Astrocyte (in vitro differentiated cells and primary cell): Measurements from ENCODE around the gene BLACAT1. TPM values are rescaled to one million over a fixed set of nuclear protein-coding genes. Genes with fewer than 3 reads are reported as not detected.

Source experiments
- DNase-seq: peaks from one replicate; pipeline ENCODE4 v3.0.0-alpha.2; 2010; ENCODE audit warnings: low read depth
- FAIRE-seq: peaks from 2 replicates; lab custom pipeline; 2011; peaks lifted over from hg19 to GRCh38; lab: Jason Lieb, UNC
- H2AFZ ChIP-seq: 2 replicates; pipeline ENCODE4 v1.6.0; 2012; ENCODE audit warnings: low read depth, low read length, inconsistent platforms
- H3K27ac ChIP-seq: 2 replicates; pipeline ENCODE4 v1.5.1; 2011; ENCODE audit warnings: low read depth, low read length, inconsistent platforms
- H3K27me3 ChIP-seq: 2 replicates; pipeline ENCODE4 v1.6.0; 2011; ENCODE audit warnings: low read length, inconsistent platforms; ENCODE audit not compliant: insufficient read depth
- H3K36me3 ChIP-seq: 2 replicates; pipeline ENCODE4 v1.5.1; 2011; ENCODE audit warnings: low read length, inconsistent platforms; ENCODE audit not compliant: insufficient read depth
- H3K4me1 ChIP-seq: 2 replicates; pipeline ENCODE4 v1.5.1; 2011; ENCODE audit warnings: low read length, inconsistent platforms; ENCODE audit not compliant: insufficient read depth
- H3K4me2 ChIP-seq: 2 replicates; pipeline ENCODE4 v1.6.0; 2012; ENCODE audit warnings: low read length, inconsistent platforms
- H3K4me3 ChIP-seq: 2 replicates; pipeline ENCODE4 v1.5.1; 2011; ENCODE audit warnings: low read depth, mild to moderate bottlenecking, low read length, inconsistent platforms; ENCODE audit not compliant: insufficient read depth
- H3K79me2 ChIP-seq: 2 replicates; pipeline ENCODE4 v1.6.0; 2012; ENCODE audit warnings: mild to moderate bottlenecking, low read length, inconsistent platforms; ENCODE audit not compliant: insufficient read depth
- H3K9ac ChIP-seq: 2 replicates; pipeline ENCODE4 v1.6.0; 2012; ENCODE audit warnings: mild to moderate bottlenecking, low read length, inconsistent platforms
- H3K9me3 ChIP-seq: 2 replicates; pipeline ENCODE4 v1.5.1; 2012; ENCODE audit warnings: low read depth, mild to moderate bottlenecking, low read length, inconsistent platforms; ENCODE audit not compliant: insufficient read depth
- H4K20me1 ChIP-seq: 2 replicates; pipeline ENCODE4 v1.6.0; 2012; ENCODE audit warnings: low read length, inconsistent platforms; ENCODE audit not compliant: insufficient read depth
- H3K27ac Mint-ChIP-seq: one replicate; pipeline ENCODE4 v1.8.0; 2021; ENCODE audit warnings: mild to moderate bottlenecking, mixed read lengths; ENCODE audit not compliant: unreplicated experiment
- H3K27me3 Mint-ChIP-seq: one replicate; pipeline ENCODE4 v1.8.0; 2021; ENCODE audit warnings: low read depth, mixed read lengths; ENCODE audit not compliant: unreplicated experiment
- H3K36me3 Mint-ChIP-seq: one replicate; pipeline ENCODE4 v1.8.0; 2021; ENCODE audit warnings: low read depth, mixed read lengths; ENCODE audit not compliant: unreplicated experiment
- H3K4me1 Mint-ChIP-seq: one replicate; pipeline ENCODE4 v1.8.0; 2021; ENCODE audit warnings: low read depth, mixed read lengths; ENCODE audit not compliant: unreplicated experiment
- H3K4me3 Mint-ChIP-seq: one replicate; pipeline ENCODE4 v1.8.0; 2021; ENCODE audit warnings: mild to moderate bottlenecking, moderate library complexity, mixed read lengths; ENCODE audit not compliant: unreplicated experiment
- H3K9me3 Mint-ChIP-seq: one replicate; pipeline ENCODE4 v1.8.0; 2021; ENCODE audit warnings: mild to moderate bottlenecking, mixed read lengths; ENCODE audit not compliant: unreplicated experiment
- CTCF ChIP-seq: IDR thresholded peaks from 2 replicates; pipeline ENCODE4 v1.5.1; 2011; ENCODE audit warnings: low read depth, mild to moderate bottlenecking, inconsistent platforms, low read length, moderate library complexity; ENCODE audit not compliant: insufficient read depth
- EZH2 ChIP-seq: IDR thresholded peaks from 2 replicates; pipeline ENCODE4 v1.6.1; 2012; ENCODE audit warnings: mild to moderate bottlenecking, low read length, inconsistent platforms; ENCODE audit not compliant: insufficient read depth
- total RNA-seq: library from RNA; stranded (reverse); gene quantifications from 2 replicates; pipeline ENCODE4 v1.2.1, GENCODE V29; 2021

Gene BLACAT1
- total RNA-seq, 1 donor from 2014 or later = 2.2 TPM

DNA sequence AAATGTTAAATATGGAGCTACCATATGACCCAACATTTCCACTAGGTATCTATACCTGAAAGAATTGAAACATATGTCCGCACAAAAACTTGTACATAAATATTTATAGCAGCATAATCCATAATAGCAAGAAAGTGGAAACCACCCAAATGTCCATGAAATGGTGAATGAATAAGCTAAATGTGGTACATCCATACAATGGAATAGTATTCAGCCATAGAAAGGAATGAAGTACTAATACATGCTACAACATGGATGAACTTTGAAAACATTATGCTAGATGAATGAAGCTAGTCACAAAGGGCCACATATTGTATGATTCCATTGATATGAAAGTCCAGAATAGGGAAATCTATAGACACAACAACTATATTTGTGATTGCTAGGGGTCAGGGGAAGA is 20.0 kb upstream of the BLACAT1 start:
- FAIRE-seq = no peak
- no peak overlapping the region for H3K4me3 Mint-ChIP-seq
- TF ChIP-seq EZH2 (no peak), CTCF (no peak)
- Histone ChIP-seq H3K4me1 (peaks cover 7% of the 10 kb centered on the region), H3K36me3 (no peaks in the 10 kb centered on the region), H3K9ac (no peak overlapping the region), H4K20me1 (no peaks in the 10 kb centered on the region), H3K27ac (no peak overlapping the region), H3K9me3 (peaks cover 4% of the 10 kb centered on the region), H3K4me2 (no peak overlapping the region), H3K79me2 (no peaks in the 10 kb centered on the region), H3K27me3 (peaks cover 16% of the 10 kb centered on the region), H2AFZ (no peak overlapping the region), H3K4me3 (no peak overlapping the region)
- no peaks in the 10 kb centered on the region for H3K36me3 Mint-ChIP-seq
- no peak for DNase-seq
- peaks cover 8% of the 10 kb centered on the region for H3K9me3 Mint-ChIP-seq
- no peaks in the 10 kb centered on the region for H3K4me1 Mint-ChIP-seq
- H3K27ac Mint-ChIP-seq = no peak overlapping the region
- peaks cover 44% of the 10 kb centered on the region for H3K27me3 Mint-ChIP-seq

DNA sequence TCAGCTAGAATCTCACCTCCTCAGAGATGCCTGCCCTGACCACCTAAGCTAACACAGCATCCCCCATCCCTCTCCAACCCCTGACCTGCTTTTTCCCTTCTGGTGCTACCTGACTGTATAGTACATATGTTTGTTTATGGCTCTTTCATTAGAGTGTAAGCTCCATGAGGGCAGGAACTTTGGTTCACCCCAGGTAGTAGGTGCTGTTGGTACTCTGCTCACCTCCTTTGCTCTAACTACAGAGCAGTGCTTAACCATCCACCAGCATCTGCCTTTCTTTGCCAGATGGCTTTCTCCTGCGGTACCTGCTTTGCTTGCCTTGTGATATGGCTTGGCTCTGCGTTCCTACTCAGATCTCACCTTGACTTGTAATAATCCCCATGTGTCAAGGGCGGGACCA is 18.7 kb upstream of the BLACAT1 start:
- no peaks in the 10 kb centered on the region for H3K4me1 Mint-ChIP-seq
- no peak for TF ChIP-seq CTCF
- TF ChIP-seq EZH2 = no peak
- Histone ChIP-seq H3K4me3 (no peak overlapping the region), H3K36me3 (no peaks in the 10 kb centered on the region), H3K4me1 (peaks cover 7% of the 10 kb centered on the region), H3K27ac (no peak overlapping the region), H3K9ac (no peak overlapping the region), H4K20me1 (no peaks in the 10 kb centered on the region), H2AFZ (no peak overlapping the region), H3K4me2 (no peak overlapping the region), H3K79me2 (no peaks in the 10 kb centered on the region), H3K9me3 (peaks cover 4% of the 10 kb centered on the region), H3K27me3 (peaks cover 10% of the 10 kb centered on the region)
- no peak overlapping the region for H3K4me3 Mint-ChIP-seq
- no peaks in the 10 kb centered on the region for H3K36me3 Mint-ChIP-seq
- peaks cover 41% of the 10 kb centered on the region for H3K27me3 Mint-ChIP-seq
- no peak overlapping the region for H3K27ac Mint-ChIP-seq
- peaks cover 8% of the 10 kb centered on the region for H3K9me3 Mint-ChIP-seq
- FAIRE-seq (no peak), DNase-seq (no peak)

DNA sequence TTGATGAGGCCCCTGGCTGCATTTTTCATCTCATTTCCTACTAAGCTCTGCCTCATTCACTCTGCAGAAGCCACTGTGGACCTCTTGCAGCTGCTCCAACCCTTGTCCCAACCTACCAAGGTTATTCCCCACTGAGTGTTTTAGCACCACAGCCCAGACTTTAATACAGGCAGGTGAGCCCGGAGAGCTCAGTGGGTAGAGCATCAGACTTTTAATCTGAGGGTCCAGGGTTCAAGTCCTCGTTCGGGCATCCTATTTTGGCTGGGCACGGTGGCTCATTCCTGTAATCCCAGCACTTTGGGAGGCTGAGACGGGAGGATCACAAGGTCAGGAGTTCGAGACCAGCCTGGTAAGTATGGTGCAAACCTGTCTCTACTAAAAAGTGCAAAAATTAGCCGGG is 18.1 kb upstream of the BLACAT1 start:
- Mint-ChIP-seq H3K9me3 (peaks cover 8% of the 10 kb centered on the region), H3K4me1 (no peaks in the 10 kb centered on the region), H3K4me3 (no peak overlapping the region), H3K27me3 (peaks cover 44% of the 10 kb centered on the region), H3K36me3 (no peaks in the 10 kb centered on the region), H3K27ac (no peak overlapping the region)
- Histone ChIP-seq H3K9me3 (peaks cover 4% of the 10 kb centered on the region), H4K20me1 (no peaks in the 10 kb centered on the region), H3K4me3 (no peak overlapping the region), H3K4me1 (peaks cover 7% of the 10 kb centered on the region), H3K27me3 (peaks cover 9% of the 10 kb centered on the region), H2AFZ (no peak overlapping the region), H3K27ac (no peak overlapping the region), H3K79me2 (no peaks in the 10 kb centered on the region), H3K4me2 (no peak overlapping the region), H3K36me3 (no peaks in the 10 kb centered on the region), H3K9ac (no peak overlapping the region)
- TF ChIP-seq CTCF (no peak), EZH2 (no peak)
- FAIRE-seq = no peak
- no peak for DNase-seq
